A549 (cell line): ENCODE data around the gene GPANK1. TPM values are rescaled to one million over a fixed set of nuclear protein-coding genes. Genes with fewer than 3 reads are reported as not detected.

Experiments used
- ATAC-seq, 2 experiments: fragments of 200-7000 bp in 1 of 2; fragments of >200 bp in 1 of 2; cut with Nextera tagmentation in 1 of 2; cut with Tn5 transposase in 1 of 2; 3 replicates each; pipeline versions ENCODE4 v1.8.0 to v1.9.1; 2018 to 2020; ENCODE audit warnings: mild to moderate bottlenecking in 1 of 2, moderate library complexity in 1 of 2
- CTCF ChIA-PET: fragments of 300-600 bp; sonication (Branson Sonifier 250); formaldehyde crosslinking; extraction: SDS; loops from one replicate; lab custom pipeline; 2021; ENCODE audit warnings: antibody characterized with exemption, inconsistent platforms; lab: Yijun Ruan, JAX
- POLR2A ChIA-PET: fragments of 350-600 bp; formaldehyde crosslinking; extraction: SDS; loops from one replicate; lab custom pipeline; 2021; ENCODE audit warnings: antibody characterized with exemption, inconsistent platforms; lab: Yijun Ruan, JAX
- DNase-seq, 2 experiments: peaks; one replicate each; pipeline versions ENCODE4 v3.0.0 to v3.0.0-alpha.2; 2011 to 2016; ENCODE audit warnings: low read depth in 1 of 2, low spot score in 1 of 2
- FAIRE-seq: peaks from 2 replicates; lab custom pipeline; 2011; peaks lifted over from hg19 to GRCh38; lab: Jason Lieb, UNC
- H3K27ac ChIP-seq, 2 experiments: fragments of >200 bp; sonication (Bioruptor Twin); formaldehyde crosslinking; 3 replicates each; pipeline ENCODE4 v1.5.1; 2016 to 2017
- H3K4me1 ChIP-seq: fragments of >200 bp; sonication (Bioruptor Twin); formaldehyde crosslinking; 3 replicates; pipeline ENCODE4 v1.6.1; 2016
- H3K4me2 ChIP-seq: fragments of >200 bp; sonication (Bioruptor Twin); formaldehyde crosslinking; 3 replicates; pipeline ENCODE4 v1.6.1; 2016
- H3K4me3 ChIP-seq: fragments of >200 bp; sonication (Bioruptor Twin); formaldehyde crosslinking; 3 replicates; pipeline ENCODE4 v1.5.1; 2016
- H3K9me3 ChIP-seq: fragments of >200 bp; sonication (Bioruptor Twin); formaldehyde crosslinking; 3 replicates; pipeline ENCODE4 v1.6.1; 2016
- BCL3 ChIP-seq: fragments of >200 bp; sonication (Bioruptor Twin); formaldehyde crosslinking; IDR thresholded peaks from 3 replicates; pipeline ENCODE4 v1.6.1; 2016
- E2F6 ChIP-seq: IDR thresholded peaks from 2 replicates; pipeline ENCODE4 v1.6.1; 2012; ENCODE audit warnings: low read depth, borderline replicate concordance
- ELK1 ChIP-seq: fragments of 150-350 bp; IDR thresholded peaks from 2 replicates; pipeline ENCODE4 v1.6.1; 2014; ENCODE audit warnings: low read depth, mild to moderate bottlenecking, low read length
- EP300 ChIP-seq, 2 experiments: fragments of >200 bp; sonication (Bioruptor Twin); formaldehyde crosslinking; IDR thresholded peaks; 2 replicates in 1 of 2; 3 replicates in 1 of 2; pipeline ENCODE4 v1.6.1; 2016 to 2017
- FOSB ChIP-seq: fragments of 250-450 bp; sonication (Bioruptor Pico); IDR thresholded peaks from 2 replicates; pipeline ENCODE4 v1.5.0; 2020; ENCODE audit warnings: mild to moderate bottlenecking, moderate library complexity
- HES2 ChIP-seq: fragments of >200 bp; sonication (Bioruptor Twin); formaldehyde crosslinking; IDR thresholded peaks from 2 replicates; pipeline ENCODE4 v1.6.1; 2016
- HMGXB4 ChIP-seq: fragments of 250-450 bp; sonication (Bioruptor Pico); IDR thresholded peaks from 2 replicates; pipeline ENCODE4 v1.5.0; 2021; ENCODE audit warnings: mild to moderate bottlenecking, moderate library complexity, borderline replicate concordance
- HOXB13 ChIP-seq: fragments of 250-450 bp; sonication (Bioruptor Pico); IDR thresholded peaks from 2 replicates; pipeline ENCODE4 v1.5.0; 2020; ENCODE audit warnings: low read depth, mild to moderate bottlenecking, moderate library complexity
- JUN ChIP-seq, 2 experiments: fragments of >200 bp; sonication (Bioruptor Twin); formaldehyde crosslinking; IDR thresholded peaks; 2 replicates in 1 of 2; 3 replicates in 1 of 2; pipeline ENCODE4 v1.6.1; 2016 to 2017
- MAX ChIP-seq: IDR thresholded peaks from 2 replicates; pipeline ENCODE4 v1.6.1; 2012
- NPAS2 ChIP-seq: fragments of 250-450 bp; sonication (Bioruptor Pico); IDR thresholded peaks from 2 replicates; pipeline ENCODE4 v1.8.0; 2022; ENCODE audit warnings: mild to moderate bottlenecking, moderate library complexity, borderline replicate concordance
- NR3C1 ChIP-seq: fragments of >200 bp; sonication (Bioruptor Twin); formaldehyde crosslinking; IDR thresholded peaks from 3 replicates; pipeline ENCODE4 v1.6.1; 2017
- PBX3 ChIP-seq: IDR thresholded peaks from 2 replicates; pipeline ENCODE4 v1.6.1; 2012
- PHF8 ChIP-seq: fragments of 200-600 bp; sonication (generic); IDR thresholded peaks from 2 replicates; pipeline ENCODE4 v1.6.1; 2016; ENCODE audit warnings: low read depth, mild to moderate bottlenecking, antibody characterized with exemption, moderate library complexity, borderline replicate concordance
- POLR2A ChIP-seq: IDR thresholded peaks from 2 replicates; pipeline ENCODE4 v1.6.1; 2012; ENCODE audit warnings: mild to moderate bottlenecking, low read length
- TP53 ChIP-seq: fragments of 250-450 bp; sonication (Bioruptor Pico); IDR thresholded peaks from 2 replicates; pipeline ENCODE4 v1.5.0; 2021; ENCODE audit warnings: mild to moderate bottlenecking, moderate library complexity
- WGBS: methylation state at CpG from one replicate; pipeline ENCODE4 v1.1.6; 2017; ENCODE audit errors: missing lambda C conversion rate; 5-methylcytosine and 5-hydroxymethylcytosine counted together
- polyA plus RNA-seq, 4 experiments: library from polyadenylated mRNA; depleted of rRNA in 3 of 4; stranded (reverse); fragments of >200 nt; fragmentation: RNase III in 1 of 4; extraction: RNeasy Plus Mini Kit Qiagen cat#74134 plus additional on column Dnase treatment in 1 of 4; gene quantifications; 2 replicates in 3 of 4; 3 replicates in 1 of 4; pipeline ENCODE4 v1.2.3, GENCODE V29; 2011 to 2017

The GPANK1 gene
- polyA plus RNA-seq, 2 of the 4 experiments (the other 2 are of a cell fraction): 11.0 TPM

GRCh38 chr6:31661262-31662123 lies 3.3 kb downstream of the GPANK1 start:
- whole genome bisulfite sequencing: 83% methylated on average over 10 of the region's 12 CpGs

GRCh38 chr6:31660381-31661261 lies 4.2 kb downstream of the GPANK1 start, which contains the start of gene C6orf47:
Gene C6orf47, minus strand, starts transcription at chr6:31660778. Its CDS starts 831 bp downstream, at chr6:31659947.
- no peak for FAIRE-seq
- POLR2A ChIA-PET: interaction anchor here (0.6 to 1.5 kb wide), 8 partner anchors 9 to 238 kb away, joined by 3 to 11 read pairs (median 4); partner anchors contain the start of genes DDX39B, HSPA1A, HSPA1B and HSPA1L

More at GRCh38 chr6:31661262-31662123, 3.3 kb downstream of the GPANK1 start:
- Histone ChIP-seq H3K27ac (peak overlapping the region; percentile 93 to 99), H3K4me3 (peak overlapping the region; percentile 91; the same call in 2 of the 3 replicates), H3K4me2 (peak overlapping the region; percentile 99), H3K9me3 (no peaks in the 10 kb centered on the region)
- DNase-seq (no peak), ATAC-seq (no peak), FAIRE-seq (no peak)
- CTCF ChIA-PET: interaction anchor here (0.6 to 1.5 kb wide), 4 partner anchors 9 to 314 kb away, joined by 3 to 4 read pairs (median 4); partner anchors contain the start of gene BAG6
- POLR2A ChIA-PET: interaction anchor here (0.7 to 1.5 kb wide), 7 partner anchors 9 to 166 kb away, joined by 3 to 11 read pairs (median 4); partner anchors contain the start of genes BAG6, HSPA1A, HSPA1B and HSPA1L
- TF ChIP-seq ELK1: no peak
- TF ChIP-seq, all 56 proteins: peak for 0
- peaks cover 31% of the 10 kb centered on the region for H3K4me1 ChIP-seq

More at GRCh38 chr6:31660381-31661261, 4.2 kb downstream of the GPANK1 start, which contains the start of gene C6orf47:
- no peak for TF ChIP-seq NPAS2 (CRISPR knock-in tag)
- TF ChIP-seq POLR2A: peak; percentile 73
- peak; percentile 18 for TF ChIP-seq MAX
- TF ChIP-seq HMGXB4 (CRISPR knock-in tag): no peak
- no peak for TF ChIP-seq HES2
- no peak for TF ChIP-seq FOSB
- peak; percentile 34; the same call in 1 of the 2 replicates for TF ChIP-seq E2F6
- peak; percentile 54; the same call in 1 of the 2 replicates for TF ChIP-seq PBX3
- peak; percentile 82; the same call in 1 of the 2 replicates for TF ChIP-seq TP53 (CRISPR knock-in tag)
- TF ChIP-seq BCL3: peak; percentile 71; the same call in 1 of the 3 replicates
- TF ChIP-seq PHF8: peak; percentile 81; the same call in 1 of the 2 replicates
- peak in 1 of 2 experiments; percentile 80; a peak in 2 of 5 replicates for TF ChIP-seq JUN (IDR thresholded peaks at IDR 0.05)
- no peak for TF ChIP-seq HOXB13 (CRISPR knock-in tag)
- no peak for TF ChIP-seq NR3C1
- no peak for TF ChIP-seq EP300 (IDR thresholded peaks at IDR 0.05)
- DNase-seq: peak; percentile 72 to 73
- H3K27ac ChIP-seq: peak within 1 kb of the TSS; percentile 93 to 99
- WGBS: 2% methylated on average over 19 of the region's 52 CpGs
- H3K4me1 ChIP-seq: peaks cover 31% of the 10 kb centered on the region
- peak within 1 kb of the TSS; percentile 91 for H3K4me3 ChIP-seq
- H3K9me3 ChIP-seq: no peaks in the 10 kb centered on the region
- ATAC-seq: peak; percentile 71 to 86
- H3K4me2 ChIP-seq: peak within 1 kb of the TSS; percentile 99
- CTCF ChIA-PET: interaction anchor here (0.6 to 1.5 kb wide), 4 partner anchors 8 to 315 kb away, joined by 3 to 4 read pairs (median 4); partner anchors contain the start of gene BAG6
